GM12873 (cell line): ENCODE results near the gene HLA-DQB2.

Experiments
- TF ChIP-seq, protein P1 (sequence below): IDR thresholded peaks from 2 replicates; pipeline ENCODE4 v1.5.1; 2012; ENCODE audit warnings: low read depth, mild to moderate bottlenecking, moderate library complexity, low read length, control low read depth; ENCODE audit not compliant: insufficient read depth; ENCODE audit errors: missing control alignments

The HLA-DQB2 gene

GRCh38 chr6:32794510-32794909 lies 31.2 kb upstream of the HLA-DQB2 start:
- TF ChIP-seq, protein P1, sequence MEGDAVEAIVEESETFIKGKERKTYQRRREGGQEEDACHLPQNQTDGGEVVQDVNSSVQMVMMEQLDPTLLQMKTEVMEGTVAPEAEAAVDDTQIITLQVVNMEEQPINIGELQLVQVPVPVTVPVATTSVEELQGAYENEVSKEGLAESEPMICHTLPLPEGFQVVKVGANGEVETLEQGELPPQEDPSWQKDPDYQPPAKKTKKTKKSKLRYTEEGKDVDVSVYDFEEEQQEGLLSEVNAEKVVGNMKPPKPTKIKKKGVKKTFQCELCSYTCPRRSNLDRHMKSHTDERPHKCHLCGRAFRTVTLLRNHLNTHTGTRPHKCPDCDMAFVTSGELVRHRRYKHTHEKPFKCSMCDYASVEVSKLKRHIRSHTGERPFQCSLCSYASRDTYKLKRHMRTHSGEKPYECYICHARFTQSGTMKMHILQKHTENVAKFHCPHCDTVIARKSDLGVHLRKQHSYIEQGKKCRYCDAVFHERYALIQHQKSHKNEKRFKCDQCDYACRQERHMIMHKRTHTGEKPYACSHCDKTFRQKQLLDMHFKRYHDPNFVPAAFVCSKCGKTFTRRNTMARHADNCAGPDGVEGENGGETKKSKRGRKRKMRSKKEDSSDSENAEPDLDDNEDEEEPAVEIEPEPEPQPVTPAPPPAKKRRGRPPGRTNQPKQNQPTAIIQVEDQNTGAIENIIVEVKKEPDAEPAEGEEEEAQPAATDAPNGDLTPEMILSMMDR: no peak

DNA sequence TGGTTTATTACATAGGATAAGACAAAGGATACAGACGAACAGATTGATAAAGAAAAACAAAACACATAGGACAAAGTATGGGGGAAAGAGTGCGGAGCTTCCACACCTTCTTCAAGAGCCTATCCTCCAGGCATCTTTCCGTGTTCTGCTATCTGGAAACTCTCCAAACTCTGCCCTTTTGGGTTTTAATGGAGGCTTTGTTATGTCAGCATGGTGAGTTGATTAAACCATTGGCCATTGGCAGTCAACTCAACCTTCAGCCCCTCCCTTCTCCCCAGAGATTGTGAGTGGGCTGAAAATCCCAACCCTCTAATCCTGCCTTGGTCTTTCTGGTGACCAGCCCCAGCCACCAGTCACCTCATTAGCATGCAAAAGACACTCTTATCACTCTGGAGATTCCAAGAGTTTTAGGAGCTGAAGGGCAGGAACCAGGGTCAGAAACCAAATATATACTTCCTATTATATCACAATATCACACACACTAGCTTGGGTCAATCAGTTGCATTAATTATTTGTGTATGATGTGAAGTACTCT lies 29.6 kb upstream of the HLA-DQB2 start:
- TF ChIP-seq, protein P1: no peak

DNA sequence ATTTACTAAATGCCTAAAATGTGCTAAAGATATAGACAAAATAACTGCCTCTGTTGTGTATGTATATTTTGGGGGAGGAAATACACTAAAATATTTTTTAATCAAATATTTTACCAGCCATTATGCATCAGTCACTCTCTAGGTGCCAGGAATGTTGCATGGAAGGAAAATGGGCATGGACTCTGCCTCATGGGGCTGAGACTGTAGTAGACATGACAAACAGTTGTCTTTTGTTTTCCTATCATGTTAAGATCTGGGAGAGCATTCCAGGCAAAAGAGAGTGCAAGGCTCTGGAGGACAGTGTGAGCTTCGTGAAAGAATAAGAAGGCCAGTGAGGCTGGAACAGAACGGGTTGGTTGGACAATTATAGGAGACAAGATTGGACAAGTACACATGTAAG lies 27.0 kb upstream of the HLA-DQB2 start:
- TF ChIP-seq, protein P1: no peak

DNA sequence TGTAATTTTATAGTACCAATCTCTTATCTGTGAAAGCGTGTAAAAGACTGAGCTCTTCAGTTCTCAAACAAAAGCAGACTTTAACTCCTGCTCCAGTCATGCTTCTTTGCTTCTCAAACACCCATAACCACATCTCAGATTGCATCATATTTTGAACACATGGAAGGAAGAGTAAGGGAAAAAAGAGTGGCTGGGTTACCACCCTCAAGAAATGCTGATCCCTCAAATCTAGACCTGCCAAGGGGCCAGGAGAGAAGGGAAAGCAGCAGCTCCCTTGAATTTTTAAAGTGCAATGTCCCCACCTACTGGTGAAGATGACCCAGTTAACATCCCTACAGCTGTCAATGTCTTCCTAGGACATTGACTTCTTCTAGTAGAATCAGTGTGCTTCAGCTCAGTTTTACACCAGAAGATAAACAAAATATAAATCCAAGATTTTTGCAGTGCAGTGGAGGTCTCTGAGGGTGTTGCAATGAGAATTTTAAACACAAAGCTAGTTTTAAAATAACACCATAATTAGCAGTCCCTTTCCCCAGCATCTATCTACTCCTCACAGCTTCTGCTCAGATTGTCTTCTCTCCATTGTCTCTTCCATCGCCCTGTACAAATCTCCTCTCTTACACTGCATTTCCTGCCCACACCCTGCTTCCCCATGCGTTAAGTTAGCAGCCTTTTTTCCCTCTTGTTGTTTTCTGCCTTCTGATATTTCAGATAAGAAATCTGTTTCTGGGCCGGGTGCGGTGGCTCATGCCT lies 22.6 kb upstream of the HLA-DQB2 start:
- TF ChIP-seq, protein P1: peak; percentile 74

DNA sequence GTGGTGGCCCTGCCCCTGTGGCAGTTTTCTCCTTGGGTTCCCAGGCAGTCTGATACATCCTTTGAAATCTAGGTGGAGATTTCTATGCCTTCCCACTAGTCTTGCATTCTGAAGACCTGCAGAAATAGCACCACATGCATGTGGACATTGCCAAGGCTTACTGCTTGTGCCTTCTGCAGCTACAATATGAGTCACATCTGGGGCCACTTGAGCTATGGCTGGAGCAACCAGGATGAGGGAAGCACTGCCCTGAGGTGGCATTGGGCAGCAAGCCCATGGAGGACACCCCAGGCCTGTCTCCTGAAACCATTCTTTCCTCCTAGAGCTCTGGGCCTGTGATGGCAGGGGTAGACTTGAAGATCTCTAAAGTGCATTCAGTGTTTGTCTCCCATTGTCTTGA lies 15.7 kb upstream of the HLA-DQB2 start:
- TF ChIP-seq, protein P1: no peak

GRCh38 chr6:32775071-32775470 lies 11.7 kb upstream of the HLA-DQB2 start:
- TF ChIP-seq, protein P1: no peak

- TF ChIP-seq, protein P1: no peak
Observed at GRCh38 chr6:32774426-32774825, 11.1 kb upstream of the HLA-DQB2 start.
